Stimulated activated effector memory CD8-positive, alpha-beta T cell treated with anti-CD3 and anti-CD28 coated beads, Interleukin-12 subunit alpha, Interleukin-12 subunit beta, amount 100 ng/mL, for 72 hours (primary cell): ENCODE data around the gene SETBP1.
A peak's percentile ranks its signal among the peaks of the same experiment; 100 is the strongest.

ENCODE experiments used
- ATAC-seq: fragments of 150-1000 bp; cut with Tn5 transposase; 2 replicates; pipeline ENCODE4 v1.10.0; 2021
- DNase-seq, 2 donors: peaks; one replicate each; pipeline ENCODE4 v3.0.0; 2021 to 2022; ENCODE audit warnings: low spot score in 2 of 2
- H3K27ac Mint-ChIP-seq: one replicate; pipeline ENCODE4 v1.8.0; 2022; ENCODE audit warnings: mild to moderate bottlenecking, mixed read lengths
- H3K36me3 Mint-ChIP-seq: one replicate; pipeline ENCODE4 v1.8.0; 2022; ENCODE audit warnings: mild to moderate bottlenecking, mixed read lengths
- H3K4me1 Mint-ChIP-seq: one replicate; pipeline ENCODE4 v1.8.0; 2022; ENCODE audit warnings: mixed read lengths
- H3K4me3 Mint-ChIP-seq: one replicate; pipeline ENCODE4 v1.8.0; 2022; ENCODE audit warnings: mild to moderate bottlenecking, mixed read lengths
- H3K9me3 Mint-ChIP-seq: one replicate; pipeline ENCODE4 v1.8.0; 2022; ENCODE audit warnings: mixed read lengths

The SETBP1 gene

GRCh38 chr18:45025089-45025450, 344.4 kb downstream of the SETBP1 start:
- H3K36me3 Mint-ChIP-seq, result no peaks in the 10 kb centered on the region
- DNase-seq, result no peak
- no peak for ATAC-seq
- no peak overlapping the region for H3K27ac Mint-ChIP-seq
- no peaks in the 10 kb centered on the region for H3K4me1 Mint-ChIP-seq
- H3K4me3 Mint-ChIP-seq, result no peak overlapping the region
- no peaks in the 10 kb centered on the region for H3K9me3 Mint-ChIP-seq

- Mint-ChIP-seq H3K4me1 (no peaks in the 10 kb centered on the region), H3K9me3 (no peaks in the 10 kb centered on the region), H3K4me3 (no peak overlapping the region), H3K27ac (no peak overlapping the region), H3K36me3 (no peaks in the 10 kb centered on the region)
- DNase-seq, result no peak
- ATAC-seq, result peak; percentile 36
Observed at GRCh38 chr18:45026162-45026561, 345.5 kb downstream of the SETBP1 start.

- Mint-ChIP-seq H3K9me3 (no peaks in the 10 kb centered on the region), H3K36me3 (peaks cover 6% of the 10 kb centered on the region), H3K27ac (no peak overlapping the region), H3K4me1 (no peaks in the 10 kb centered on the region), H3K4me3 (no peak overlapping the region)
- ATAC-seq (no peak), DNase-seq (no peak)
Observed at GRCh38 chr18:45034179-45034578, 353.5 kb downstream of the SETBP1 start.

- H3K9me3 Mint-ChIP-seq, result no peaks in the 10 kb centered on the region
- no peaks in the 10 kb centered on the region for H3K4me1 Mint-ChIP-seq
- peaks cover 12% of the 10 kb centered on the region for H3K36me3 Mint-ChIP-seq
- H3K4me3 Mint-ChIP-seq, result no peak overlapping the region
- ATAC-seq (no peak), DNase-seq (no peak)
- no peak overlapping the region for H3K27ac Mint-ChIP-seq
Observed at GRCh38 chr18:45037618-45038017, 356.9 kb downstream of the SETBP1 start.

GRCh38 chr18:45039376-45039775, 358.7 kb downstream of the SETBP1 start:
- no peaks in the 10 kb centered on the region for H3K4me1 Mint-ChIP-seq
- H3K27ac Mint-ChIP-seq, result no peak overlapping the region
- no peak overlapping the region for H3K4me3 Mint-ChIP-seq
- no peak for ATAC-seq
- H3K9me3 Mint-ChIP-seq, result no peaks in the 10 kb centered on the region
- peaks cover 17% of the 10 kb centered on the region for H3K36me3 Mint-ChIP-seq
- no peak for DNase-seq

- no peak for ATAC-seq
- Mint-ChIP-seq H3K27ac (no peak overlapping the region), H3K9me3 (no peaks in the 10 kb centered on the region), H3K36me3 (peaks cover 17% of the 10 kb centered on the region), H3K4me3 (no peak overlapping the region), H3K4me1 (peaks cover 3% of the 10 kb centered on the region)
- no peak for DNase-seq
Observed at GRCh38 chr18:45040879-45041278, 360.2 kb downstream of the SETBP1 start.

GRCh38 chr18:45044787-45045186, 364.1 kb downstream of the SETBP1 start:
- Mint-ChIP-seq H3K9me3 (no peaks in the 10 kb centered on the region), H3K4me3 (no peak overlapping the region), H3K4me1 (peaks cover 4% of the 10 kb centered on the region), H3K36me3 (peaks cover 11% of the 10 kb centered on the region), H3K27ac (no peak overlapping the region)
- no peak for ATAC-seq
- no peak for DNase-seq

- H3K4me1 Mint-ChIP-seq, result peaks cover 4% of the 10 kb centered on the region
- H3K27ac Mint-ChIP-seq, result no peak overlapping the region
- no peak for ATAC-seq
- H3K9me3 Mint-ChIP-seq, result no peaks in the 10 kb centered on the region
- H3K4me3 Mint-ChIP-seq, result no peak overlapping the region
- peaks cover 11% of the 10 kb centered on the region for H3K36me3 Mint-ChIP-seq
- DNase-seq, result no peak
Observed at GRCh38 chr18:45046228-45046627, 365.5 kb downstream of the SETBP1 start.

- Mint-ChIP-seq H3K27ac (no peak overlapping the region), H3K4me1 (peaks cover 4% of the 10 kb centered on the region), H3K36me3 (peaks cover 11% of the 10 kb centered on the region), H3K9me3 (no peaks in the 10 kb centered on the region), H3K4me3 (no peak overlapping the region)
- no peak for ATAC-seq
- no peak for DNase-seq
Observed at GRCh38 chr18:45046961-45047360, 366.3 kb downstream of the SETBP1 start.

GRCh38 chr18:45049578-45050319, 369.1 kb downstream of the SETBP1 start:
- H3K36me3 Mint-ChIP-seq, result no peaks in the 10 kb centered on the region
- ATAC-seq, result no peak
- H3K4me3 Mint-ChIP-seq, result no peak overlapping the region
- peaks cover 4% of the 10 kb centered on the region for H3K4me1 Mint-ChIP-seq
- no peak for DNase-seq
- H3K27ac Mint-ChIP-seq, result no peak overlapping the region
- H3K9me3 Mint-ChIP-seq, result no peaks in the 10 kb centered on the region

GRCh38 chr18:45050712-45051601, 370.3 kb downstream of the SETBP1 start:
- Mint-ChIP-seq H3K4me3 (no peak overlapping the region), H3K27ac (no peak overlapping the region)

GRCh38 chr18:45054636-45055035, 373.9 kb downstream of the SETBP1 start:
- no peaks in the 10 kb centered on the region for H3K36me3 Mint-ChIP-seq
- ATAC-seq, result no peak
- no peak for DNase-seq
- no peaks in the 10 kb centered on the region for H3K9me3 Mint-ChIP-seq
- no peak overlapping the region for H3K27ac Mint-ChIP-seq
- no peak overlapping the region for H3K4me3 Mint-ChIP-seq
- peaks cover 5% of the 10 kb centered on the region for H3K4me1 Mint-ChIP-seq

More at GRCh38 chr18:45050712-45051601, 370.3 kb downstream of the SETBP1 start:
- DNase-seq (no peak), ATAC-seq (no peak)
- H3K4me1 Mint-ChIP-seq, result peaks cover under 1% of the 10 kb centered on the region
- H3K9me3 Mint-ChIP-seq, result no peaks in the 10 kb centered on the region
- H3K36me3 Mint-ChIP-seq, result no peaks in the 10 kb centered on the region

- no peak overlapping the region for H3K27ac Mint-ChIP-seq
Observed at GRCh38 chr18:45055811-45056210, 375.1 kb downstream of the SETBP1 start.

GRCh38 chr18:45056926-45057325, 376.2 kb downstream of the SETBP1 start:
- Mint-ChIP-seq H3K4me1 (peaks cover 10% of the 10 kb centered on the region), H3K9me3 (no peaks in the 10 kb centered on the region), H3K36me3 (no peaks in the 10 kb centered on the region), H3K4me3 (no peak overlapping the region), H3K27ac (no peak overlapping the region)
- no peak for DNase-seq
- no peak for ATAC-seq

More at GRCh38 chr18:45055811-45056210, 375.1 kb downstream of the SETBP1 start:
- DNase-seq (no peak), ATAC-seq (no peak)
- Mint-ChIP-seq H3K4me3 (no peak overlapping the region), H3K36me3 (no peaks in the 10 kb centered on the region), H3K9me3 (no peaks in the 10 kb centered on the region), H3K4me1 (peaks cover 10% of the 10 kb centered on the region)

- H3K4me3 Mint-ChIP-seq, result no peak overlapping the region
- ATAC-seq (no peak), DNase-seq (no peak)
- peaks cover 5% of the 10 kb centered on the region for H3K36me3 Mint-ChIP-seq
- H3K27ac Mint-ChIP-seq, result no peak overlapping the region
- peaks cover 10% of the 10 kb centered on the region for H3K4me1 Mint-ChIP-seq
- no peaks in the 10 kb centered on the region for H3K9me3 Mint-ChIP-seq
Observed at GRCh38 chr18:45057955-45058600, 377.4 kb downstream of the SETBP1 start.
